ENCODE results near the gene SMC3. TPM values are rescaled to one million over a fixed set of nuclear protein-coding genes. Genes with fewer than 3 reads are reported as not detected.

The SMC3 gene
- total and polyA plus RNA-seq, 2 of the 13 experiments (the other 11 are each of a cell fraction or from before 2014, with no cell fraction given), result 11.7 to 48.0 TPM

DNA sequence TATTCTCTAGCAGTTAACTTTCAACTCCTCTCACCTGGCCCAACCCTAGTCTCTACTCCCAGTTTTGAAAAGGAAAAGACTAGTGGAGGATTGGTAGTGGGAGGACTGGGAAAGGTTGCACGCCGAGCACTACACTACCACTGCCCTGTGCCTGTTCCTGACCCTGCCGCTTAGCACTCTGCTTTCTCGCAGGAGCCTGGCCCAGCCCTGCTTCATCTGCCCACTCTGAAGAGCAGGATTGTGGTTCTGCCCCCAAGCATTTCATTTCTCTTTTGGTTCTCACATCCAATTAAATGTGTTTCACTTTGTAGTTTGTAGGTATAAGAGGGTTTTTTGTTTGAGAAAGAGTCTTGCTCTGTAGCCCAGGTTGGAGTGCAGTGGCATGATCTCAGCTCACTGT lies 45.1 kb downstream of the SMC3 start:
- no peaks in the 10 kb centered on the region for H3K79me2 ChIP-seq (ENCODE audit: insufficient read depth, low read length)
- in situ Hi-C loops (cut with HindIII; ENCODE audit: extremely low pct_ligation_motif_present, low pct_unique_long_range_greater_than_20kb), result loop anchor here (5.0 to 25.0 kb wide), 2 partner anchors 60 to 275 kb away; no protein-coding TSS in a partner anchor

GRCh38 chr10:110613341-110613995 lies 46.0 kb downstream of the SMC3 start:
- intact Hi-C loops (cut with micrococcal nuclease; ENCODE audit: unreplicated experiment), result loop anchor here (5.0 kb wide), 1 partner anchor 1664 kb away; no protein-coding TSS in a partner anchor
- ATAC-seq, result no peak
- H3K9me3 ChIP-seq (ENCODE audit: low read length), result no peaks in the 10 kb centered on the region
- no peaks in the 10 kb centered on the region for H3K36me3 ChIP-seq (replicated peaks in 1 of 2; ENCODE audit: control insufficient read depth in 1 of 2, insufficient read depth in 2 of 2, low read length in 2 of 2)
- no peak overlapping the region for H3K4me3 ChIP-seq (replicated peaks in 1 of 3; ENCODE audit: insufficient read depth in 1 of 3, low read depth in 2 of 3, low read length in 3 of 3)
- H3K79me2 ChIP-seq (ENCODE audit: insufficient read depth, low read length), result no peaks in the 10 kb centered on the region
- WGBS (ENCODE audit: low lambda C conversion rate), result 33% methylated on average over 8 of the region's 8 CpGs
- no peak for FAIRE-seq
- no peak overlapping the region for H3K9ac ChIP-seq (ENCODE audit: insufficient read depth, low read depth, low read length)
- in situ Hi-C loops (cut with HindIII; ENCODE audit: extremely low pct_ligation_motif_present, low pct_unique_long_range_greater_than_20kb), result loop anchor here (5.0 to 25.0 kb wide), 2 partner anchors 59 to 274 kb away; no protein-coding TSS in a partner anchor
- POLR2A ChIA-PET, result no interaction called here
- H3K4me2 ChIP-seq (ENCODE audit: low read depth, low read length), result no peak overlapping the region
- no peaks in the 10 kb centered on the region; a peak in 1 of 5 replicates for H3K27me3 ChIP-seq (ENCODE audit: control insufficient read depth in 1 of 2, insufficient read depth in 2 of 2, low read length in 2 of 2)
- H3K27ac ChIP-seq (ENCODE audit: extremely low read length, insufficient read depth, low read length), result no peak overlapping the region
- TF ChIP-seq LBX2 (CRISPR knock-in tag; IDR thresholded peaks at IDR 0.05; ENCODE audit: borderline replicate concordance) (no peak), SOX5 (CRISPR knock-in tag; IDR thresholded peaks at IDR 0.05; ENCODE audit: borderline replicate concordance) (no peak), ZNF724P (CRISPR knock-in tag; IDR thresholded peaks at IDR 0.05; ENCODE audit: borderline replicate concordance) (no peak), MIER3 (CRISPR knock-in tag; IDR thresholded peaks at IDR 0.05; ENCODE audit: borderline replicate concordance) (no peak), RORA (CRISPR knock-in tag; IDR thresholded peaks at IDR 0.05) (no peak), ZNF598 (CRISPR knock-in tag; IDR thresholded peaks at IDR 0.05; ENCODE audit: borderline replicate concordance) (no peak), CBFB (CRISPR knock-in tag; IDR thresholded peaks at IDR 0.05) (no peak), KDM5A (IDR thresholded peaks at IDR 0.05; ENCODE audit: borderline replicate concordance, low read length) (no peak)
- no peak overlapping the region for H2AFZ ChIP-seq (ENCODE audit: low read length)
- H4K20me1 ChIP-seq (ENCODE audit: insufficient read depth, low read length), result no peaks in the 10 kb centered on the region
- H3K4me1 ChIP-seq (ENCODE audit: insufficient read depth, low read length), result no peaks in the 10 kb centered on the region
- DNase-seq (ENCODE audit: low spot score), result no peak
- no TSS peak for BruUV-seq (replicated peaks)
- CTCF ChIA-PET (ENCODE audit: low intra/inter-chr PET ratio, low total read pairs), result no interaction called here

More for the DNA sequence above, 45.1 kb downstream of the SMC3 start:
- intact Hi-C loops (cut with micrococcal nuclease; ENCODE audit: unreplicated experiment), result loop anchor here (5.0 kb wide), 1 partner anchor 1665 kb away; no protein-coding TSS in a partner anchor
- WGBS (ENCODE audit: low lambda C conversion rate), result 85% methylated on average over 4 of the region's 4 CpGs
- Histone ChIP-seq H3K4me1 (ENCODE audit: insufficient read depth, low read length) (no peaks in the 10 kb centered on the region), H3K4me2 (ENCODE audit: low read depth, low read length) (no peak overlapping the region), H3K9me3 (ENCODE audit: low read length) (no peaks in the 10 kb centered on the region), H3K36me3 (replicated peaks in 1 of 2; ENCODE audit: control insufficient read depth in 1 of 2, insufficient read depth in 2 of 2, low read length in 2 of 2) (no peaks in the 10 kb centered on the region), H2AFZ (ENCODE audit: low read length) (no peak overlapping the region), H3K27me3 (ENCODE audit: control insufficient read depth in 1 of 2, insufficient read depth in 2 of 2, low read length in 2 of 2) (no peaks in the 10 kb centered on the region; a peak in 1 of 5 replicates), H3K27ac (ENCODE audit: extremely low read length, insufficient read depth, low read length) (no peak overlapping the region), H3K4me3 (replicated peaks in 1 of 3; ENCODE audit: insufficient read depth in 1 of 3, low read depth in 2 of 3, low read length in 3 of 3) (no peak overlapping the region), H3K9ac (ENCODE audit: insufficient read depth, low read depth, low read length) (no peak overlapping the region), H4K20me1 (ENCODE audit: insufficient read depth, low read length) (no peaks in the 10 kb centered on the region)
- ChIA-PET CTCF (ENCODE audit: low intra/inter-chr PET ratio, low total read pairs) (no interaction called here), POLR2A (no interaction called here)
- DNase-seq (ENCODE audit: low spot score) (no peak), FAIRE-seq (no peak), ATAC-seq (no peak)
- no TSS peak for BruUV-seq (replicated peaks)
- TF ChIP-seq ZNF747 (CRISPR knock-in tag; IDR thresholded peaks at IDR 0.05; ENCODE audit: borderline replicate concordance) (no peak), CAMTA2 (CRISPR knock-in tag; IDR thresholded peaks at IDR 0.05; ENCODE audit: borderline replicate concordance) (no peak), FIP1L1 (IDR thresholded peaks at IDR 0.05; ENCODE audit: borderline replicate concordance, insufficient read depth, low read depth, low read length) (no peak)
